Activated effector memory CD4-positive, alpha-beta T cell treated with anti-CD3 and anti-CD28 coated beads, Interleukin-2, amount 50 U/mL, for 16 hours (primary cell): ENCODE measurements around the gene CSNK1D.

ENCODE experiments used
- DNase-seq: peaks from one replicate; pipeline ENCODE4 v3.0.0-alpha.2; 2020

CSNK1D gene

DNA sequence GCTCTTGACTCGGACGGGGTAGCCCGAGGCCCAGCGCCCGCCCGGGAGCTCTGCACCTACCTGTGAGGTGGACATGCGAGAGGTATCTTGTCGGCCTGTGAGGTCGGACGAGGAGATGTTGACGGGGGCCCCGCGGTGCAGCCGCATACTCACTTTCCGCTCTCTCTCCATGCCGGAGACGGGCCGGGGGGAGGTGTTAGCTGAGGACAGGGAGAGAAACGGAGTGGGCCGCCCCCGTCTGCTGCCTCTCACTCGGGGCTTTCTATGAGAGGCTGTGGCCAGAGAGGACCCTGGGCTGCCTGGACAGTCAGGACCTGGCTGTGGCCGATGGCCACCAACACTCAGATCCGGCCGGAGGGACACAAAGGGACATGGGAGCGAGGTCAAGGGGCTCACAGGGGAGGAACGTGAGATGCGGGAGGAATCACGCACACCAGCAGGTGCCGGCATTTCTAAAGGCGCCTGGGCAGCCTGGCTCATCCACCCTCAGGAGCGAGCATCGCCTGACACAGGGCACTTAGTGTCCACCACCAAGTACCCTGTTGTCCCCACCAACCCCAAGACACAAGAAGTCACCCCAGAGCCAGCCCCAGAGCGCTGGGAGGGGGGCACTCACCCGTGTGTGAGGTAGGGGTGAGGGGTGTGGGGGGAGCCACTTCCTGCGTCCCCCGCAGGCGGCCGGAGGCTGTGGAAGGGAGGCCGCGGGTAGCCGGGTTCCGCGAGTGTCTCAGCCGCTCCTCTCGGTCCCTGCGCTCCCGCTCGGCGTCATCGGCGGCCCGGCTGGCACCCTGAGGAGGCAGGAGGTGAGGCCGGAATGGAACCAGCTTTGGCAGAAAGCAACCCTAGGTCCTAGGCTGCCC is 24.5 kb downstream of the CSNK1D start:
- DNase-seq: no peak

DNA sequence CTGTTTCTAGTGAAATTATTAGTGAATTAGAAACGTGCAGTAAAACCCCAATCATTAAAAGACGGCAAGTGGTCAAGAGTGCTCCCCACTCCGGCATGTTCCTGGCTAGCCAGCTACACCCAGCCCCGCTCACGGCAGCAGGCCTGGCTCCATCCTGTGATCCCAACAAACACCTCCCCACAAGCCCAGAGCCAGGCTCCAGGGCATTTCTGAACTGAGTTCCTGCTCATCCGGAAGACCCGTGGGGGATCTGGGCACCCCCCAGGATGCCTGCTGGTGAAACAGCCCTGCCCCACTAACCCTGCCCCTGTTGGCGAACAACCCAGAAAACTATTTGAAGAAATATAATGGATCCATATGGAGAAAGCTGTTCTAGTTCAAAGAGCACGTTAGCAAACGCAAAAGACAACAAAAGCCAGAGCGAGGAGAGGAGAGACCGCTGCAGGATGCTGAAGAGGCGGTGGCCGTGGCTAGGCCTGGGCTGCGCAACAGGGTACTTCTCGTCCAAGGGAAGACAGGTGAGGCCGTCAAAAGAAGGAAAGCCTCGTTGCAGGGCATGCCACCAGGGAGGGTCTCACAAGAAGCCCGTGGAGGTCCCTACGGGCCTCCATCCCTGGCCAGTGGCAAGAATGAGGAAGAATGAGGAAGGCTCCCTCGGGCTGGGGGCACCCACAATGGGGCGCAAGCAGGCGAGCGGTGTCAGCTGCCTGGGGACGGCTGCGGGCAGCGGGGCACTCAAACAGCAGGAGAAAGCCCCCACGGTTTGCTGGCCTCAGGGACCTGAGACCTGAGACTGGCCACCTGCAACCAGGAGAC is 25.4 kb downstream of the CSNK1D start:
- no peak for DNase-seq

DNA sequence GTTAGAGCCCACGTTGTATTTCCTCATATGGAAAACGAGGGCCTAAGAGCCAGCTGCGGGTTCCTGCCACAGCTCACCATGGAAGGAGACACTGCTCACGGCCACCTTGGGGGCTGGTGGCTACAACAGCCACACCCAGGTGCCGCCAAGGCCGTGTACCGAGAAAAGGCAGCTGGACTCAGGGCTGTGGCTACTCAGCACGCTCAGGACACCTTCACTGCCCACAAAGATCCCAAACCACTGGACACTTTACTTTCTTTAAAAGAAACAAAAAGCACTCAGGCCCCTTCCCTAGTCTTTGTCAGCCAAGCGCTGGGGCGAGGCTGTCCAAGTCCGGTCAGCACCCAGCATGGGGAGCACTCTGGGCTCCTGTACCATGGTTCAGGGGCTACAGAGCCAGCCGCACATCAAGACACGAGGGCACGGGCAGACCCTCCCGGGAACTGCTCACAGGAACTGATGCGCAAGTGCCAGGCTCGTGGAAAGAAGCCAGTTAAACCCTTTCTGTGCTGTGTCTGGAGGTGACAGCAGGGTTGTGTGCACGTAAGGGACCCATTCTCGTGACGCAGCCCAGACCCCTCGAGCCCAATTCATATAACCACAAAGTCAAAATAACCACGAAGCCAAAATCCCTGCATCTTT is 26.2 kb downstream of the CSNK1D start:
- no peak for DNase-seq

DNA sequence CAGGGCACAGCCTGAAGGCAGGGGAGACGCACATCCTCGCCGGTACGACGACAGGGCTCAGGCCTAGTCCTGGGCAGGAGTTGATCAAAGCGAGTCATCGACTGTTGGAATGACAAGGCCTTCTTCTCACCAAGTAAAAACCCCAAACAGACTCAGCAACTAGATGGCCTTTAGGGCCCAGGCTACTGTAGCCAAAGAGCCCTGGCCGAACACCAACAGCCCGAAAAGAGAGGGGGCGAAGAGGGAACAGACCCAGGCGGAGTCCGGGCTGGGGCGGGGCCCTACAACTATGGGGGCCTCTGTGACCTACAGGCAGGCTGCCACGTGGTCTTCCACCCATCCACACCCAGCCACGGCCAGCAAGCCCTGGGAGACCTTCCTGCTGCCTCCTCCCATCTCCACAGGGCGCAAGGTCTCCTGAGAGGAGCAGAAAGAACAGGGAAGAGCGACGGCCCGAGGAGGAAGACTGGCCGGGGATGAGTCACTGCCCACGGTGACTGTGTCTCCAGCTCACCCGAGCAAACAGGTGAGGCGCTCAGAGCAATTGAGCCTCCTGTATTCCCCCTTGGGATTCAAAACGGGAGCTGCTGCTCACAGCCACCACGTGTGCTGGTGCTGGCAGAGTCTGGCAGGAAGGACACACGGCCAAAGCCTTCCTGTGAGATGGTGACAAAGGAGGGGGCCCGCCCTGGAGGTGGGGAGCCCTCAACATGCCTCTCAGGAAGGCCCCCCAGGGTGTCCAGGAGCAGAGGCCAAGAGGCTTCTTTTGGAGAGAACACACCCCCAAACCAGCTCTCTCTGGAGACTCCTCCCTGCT is 26.9 kb downstream of the CSNK1D start:
- DNase-seq: no peak

DNA sequence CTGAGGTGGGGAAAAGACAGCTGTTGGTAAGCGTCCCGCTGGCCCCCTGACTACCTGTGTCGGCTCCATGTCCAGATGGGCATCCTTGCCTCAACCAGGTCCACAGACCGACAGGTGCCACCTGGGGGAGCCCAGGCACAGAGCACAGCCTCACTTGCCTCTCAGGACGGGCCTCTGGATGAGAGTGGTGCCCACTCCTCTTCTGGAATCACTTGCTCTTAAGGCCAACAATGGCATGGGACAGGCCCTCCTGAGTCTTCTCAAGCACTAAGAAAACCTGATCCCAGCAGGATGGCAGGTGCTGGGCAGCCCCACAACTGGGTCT is 27.5 kb downstream of the CSNK1D start:
- no peak for DNase-seq

DNA sequence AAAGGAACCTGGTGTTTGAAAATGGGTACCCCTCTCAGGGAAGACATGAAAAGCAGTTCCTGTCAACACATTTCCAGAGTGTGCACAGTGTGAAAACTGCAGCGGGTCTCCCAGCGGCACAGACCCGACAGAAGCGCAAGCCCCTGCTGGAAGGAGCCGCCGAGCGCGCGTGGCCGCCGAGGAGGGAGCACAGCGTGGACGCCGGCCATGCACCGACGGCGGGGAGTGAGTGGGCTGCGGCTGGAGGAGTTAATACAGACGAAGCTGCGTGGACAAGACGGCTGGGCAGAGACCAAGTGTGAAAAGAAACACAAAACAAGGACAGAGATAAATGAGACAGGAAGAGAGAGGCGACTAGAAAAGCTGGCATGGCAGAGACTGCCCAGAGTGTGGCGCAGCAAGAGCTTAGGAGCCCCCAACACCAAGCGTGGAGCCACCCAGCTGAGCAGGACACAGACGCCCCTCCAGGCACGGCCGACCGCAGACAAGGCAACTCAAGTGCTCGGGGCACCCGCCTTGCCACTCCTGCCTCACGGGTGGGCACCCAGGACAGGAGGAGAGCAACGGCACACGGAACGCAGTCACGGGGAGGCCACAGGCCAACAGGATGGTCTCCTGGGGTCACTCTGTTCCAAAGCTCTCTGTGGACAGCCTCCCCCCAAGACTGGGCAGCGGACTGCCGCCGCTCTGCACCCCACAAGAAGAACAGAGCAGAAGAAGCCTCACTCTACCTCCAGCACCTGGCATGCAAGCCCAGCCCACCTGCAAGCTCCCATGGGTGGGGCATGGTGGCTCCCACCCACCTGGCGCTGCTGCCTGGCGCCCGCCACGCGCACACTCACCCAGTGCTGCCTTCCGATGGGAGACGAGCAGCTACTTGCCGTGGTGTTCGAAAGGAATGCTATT is 28.1 kb downstream of the CSNK1D start:
- no peak for DNase-seq

DNA sequence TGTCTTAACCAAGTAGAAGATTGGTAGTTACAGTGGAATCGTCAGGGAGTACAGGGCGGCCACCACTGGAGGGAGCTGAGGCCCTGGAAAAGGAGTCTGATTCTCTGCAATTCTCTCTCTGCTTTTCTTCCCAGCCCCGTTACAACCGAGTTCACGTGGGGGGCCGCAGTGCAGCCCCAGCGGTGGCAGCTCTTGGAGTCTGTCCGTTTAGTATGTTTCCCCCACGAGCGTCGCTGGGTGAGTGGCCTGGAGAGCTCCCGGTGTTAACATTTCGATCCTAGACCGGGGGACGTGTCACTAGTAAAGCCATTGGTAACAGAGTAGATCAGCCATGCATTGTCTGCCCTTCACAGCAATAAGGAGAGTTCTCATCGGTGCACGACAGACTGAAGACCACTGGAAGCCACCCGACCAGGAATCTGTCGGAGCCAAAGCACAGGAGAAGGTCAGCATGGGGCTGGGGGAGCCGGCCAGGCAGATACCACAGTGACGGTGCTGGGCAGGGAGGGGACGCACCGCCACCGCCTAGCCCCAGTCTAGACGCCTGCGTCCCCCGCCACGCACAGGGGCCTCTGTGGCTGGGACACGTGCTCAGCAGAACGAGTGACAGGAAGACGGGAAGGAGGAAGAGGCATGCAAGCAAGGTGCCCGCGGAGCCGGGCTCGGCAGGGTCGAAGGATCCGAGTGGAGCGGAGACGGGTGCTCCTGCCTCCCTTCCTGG is 28.9 kb downstream of the CSNK1D start:
- DNase-seq: no peak

DNA sequence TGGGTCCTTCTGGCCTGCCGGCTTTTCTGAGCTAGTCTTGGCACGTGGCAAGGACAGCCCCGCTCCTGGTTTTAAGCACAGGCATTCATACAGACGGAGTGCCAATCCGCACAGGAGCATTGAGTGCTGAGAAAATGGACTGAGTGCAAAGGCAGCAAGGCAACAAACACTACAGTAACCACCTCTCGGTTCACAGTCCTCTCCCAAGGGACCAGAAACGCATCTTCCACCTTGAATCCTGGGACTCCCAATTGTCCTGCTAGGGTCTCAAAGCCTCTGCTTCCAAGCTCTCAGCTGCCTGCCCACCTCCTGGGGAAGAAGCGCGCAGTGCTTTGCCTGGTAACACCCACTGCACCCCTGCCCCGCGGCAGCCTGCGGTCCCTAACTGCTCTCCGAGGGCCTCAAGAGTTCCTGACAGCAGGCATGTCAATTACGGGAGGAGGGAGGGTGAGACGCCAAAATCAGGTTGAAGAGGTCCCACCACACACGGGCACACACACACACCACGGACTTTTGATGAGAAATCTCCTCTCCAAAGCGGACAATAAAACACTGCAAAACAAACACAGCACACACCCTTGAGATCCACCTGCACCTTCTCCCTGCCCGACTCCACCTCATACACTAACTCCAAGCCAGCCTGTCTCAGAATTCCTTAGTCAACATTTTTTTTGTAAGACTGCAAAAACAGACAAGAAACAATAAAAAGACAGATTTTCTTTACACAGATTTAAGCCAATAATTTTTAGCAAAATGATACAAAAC is 29.7 kb downstream of the CSNK1D start:
- DNase-seq: no peak

DNA sequence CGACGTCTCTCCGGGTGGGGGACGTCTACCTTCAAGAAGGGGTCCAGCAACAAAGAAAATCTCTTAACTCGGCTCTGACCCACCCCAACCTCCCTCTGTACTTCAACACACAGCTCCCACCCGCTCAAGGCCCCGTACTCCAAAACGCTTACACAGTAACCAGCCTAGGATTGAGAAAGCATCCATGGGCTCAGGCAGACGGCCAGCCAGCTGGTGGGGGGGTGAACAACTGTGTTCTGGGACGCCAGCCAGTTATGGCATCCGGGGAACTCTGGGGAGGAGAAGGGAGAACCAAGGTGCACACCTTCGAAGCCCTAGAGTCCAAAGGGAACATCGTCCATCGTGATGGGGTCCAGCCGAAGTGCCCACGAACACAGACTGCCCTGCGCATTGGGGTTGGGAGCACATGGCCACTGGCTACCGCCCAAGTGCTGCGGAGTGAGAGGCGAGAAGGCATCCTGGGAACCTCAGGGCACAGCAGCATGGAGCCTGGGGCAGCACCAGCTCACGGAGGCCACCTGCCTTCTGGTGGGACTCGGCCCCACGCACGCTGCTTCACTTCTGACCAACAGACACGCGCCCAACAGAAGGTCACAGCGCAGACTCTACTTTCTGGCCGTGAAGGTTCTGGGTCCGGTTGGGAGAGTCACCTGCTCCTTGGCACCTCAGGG is 30.4 kb downstream of the CSNK1D start:
- no peak for DNase-seq

DNA sequence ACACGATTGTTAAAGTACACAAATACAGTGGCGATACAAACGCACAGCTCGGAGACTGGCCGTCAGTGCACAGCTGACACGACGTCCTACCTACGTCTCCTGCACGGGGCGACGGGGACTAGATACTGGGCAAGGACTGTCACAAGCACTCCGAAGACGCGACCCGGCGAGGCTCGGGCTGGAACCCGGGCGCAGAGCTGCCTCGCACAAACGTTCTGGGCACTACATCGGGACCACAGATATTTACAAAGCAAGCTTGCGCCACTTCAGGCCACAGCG is 30.9 kb downstream of the CSNK1D start:
- DNase-seq: no peak

DNA sequence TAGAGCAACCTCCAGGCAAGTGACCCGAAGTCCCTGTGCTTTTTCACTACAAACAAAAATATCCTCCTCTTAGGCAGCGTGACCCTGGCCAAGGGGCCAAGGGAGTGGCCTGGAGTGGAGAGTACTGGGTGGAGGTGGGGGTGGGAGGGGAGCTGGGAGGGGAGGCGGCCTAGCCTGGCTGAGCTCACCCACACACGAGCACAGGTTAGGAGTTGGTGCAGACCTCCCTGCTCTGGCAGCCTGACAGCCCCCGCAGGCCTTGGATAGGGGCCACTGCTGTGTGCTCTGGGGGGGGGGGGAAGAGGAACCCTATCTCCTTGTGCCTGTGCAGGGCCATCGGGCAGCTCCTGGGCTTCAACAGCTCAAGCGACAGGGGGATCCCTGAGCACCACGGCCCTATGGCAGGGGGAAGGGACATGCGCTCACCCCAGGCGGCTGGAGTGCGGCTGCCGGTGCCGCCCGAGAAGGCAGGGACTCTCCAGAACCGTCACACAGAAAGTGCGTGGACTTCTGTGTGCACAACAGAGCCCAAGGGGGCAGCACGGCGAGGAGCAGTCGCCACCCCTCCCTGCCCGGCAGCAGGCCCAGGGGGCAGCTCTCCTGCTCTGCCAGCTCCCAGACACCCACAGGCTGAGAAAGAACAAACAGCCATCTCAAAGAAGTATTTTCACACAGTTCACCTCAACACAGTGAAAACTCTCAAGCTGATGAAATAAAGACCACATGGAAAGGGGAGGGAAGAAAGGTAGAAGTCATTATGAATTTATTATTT is 31.4 kb downstream of the CSNK1D start:
- DNase-seq: no peak

DNA sequence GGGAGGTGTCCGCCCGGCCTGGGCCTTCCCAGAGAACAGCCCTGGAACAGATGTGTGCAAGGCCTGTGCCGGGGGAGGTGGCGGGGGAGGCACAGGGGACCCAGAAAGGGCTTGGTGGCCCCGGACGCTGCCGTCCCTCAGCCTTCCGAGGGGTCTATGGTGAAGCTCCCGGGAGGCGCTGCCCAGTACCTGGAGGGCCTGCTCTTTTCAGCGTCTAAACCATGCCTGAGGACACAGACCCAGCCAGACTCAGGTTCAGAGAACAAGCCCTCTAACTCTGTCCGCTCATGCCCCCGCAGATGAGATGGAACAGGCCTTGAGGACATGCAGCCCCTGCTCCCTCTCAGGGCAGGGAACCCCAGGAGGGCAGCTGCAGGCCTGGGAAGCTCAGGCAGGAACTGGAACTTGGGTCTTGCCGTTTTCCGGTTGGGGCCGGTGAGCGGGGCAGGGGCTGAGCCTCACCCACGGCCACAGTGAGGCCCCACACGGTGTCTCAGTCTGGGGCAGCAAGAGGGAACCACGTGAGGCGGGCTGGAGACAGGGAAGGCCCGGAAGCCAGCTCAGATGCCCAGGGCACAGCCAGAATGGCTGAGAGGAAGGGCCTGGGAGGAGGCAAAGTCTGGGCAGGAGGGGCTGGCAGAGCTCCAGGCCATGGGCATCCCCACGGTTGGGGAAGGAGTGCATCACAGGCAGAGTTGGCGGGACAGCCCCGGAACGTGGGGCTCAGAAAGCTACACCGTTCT is 32.1 kb downstream of the CSNK1D start:
- peak; percentile 82 for DNase-seq

DNA sequence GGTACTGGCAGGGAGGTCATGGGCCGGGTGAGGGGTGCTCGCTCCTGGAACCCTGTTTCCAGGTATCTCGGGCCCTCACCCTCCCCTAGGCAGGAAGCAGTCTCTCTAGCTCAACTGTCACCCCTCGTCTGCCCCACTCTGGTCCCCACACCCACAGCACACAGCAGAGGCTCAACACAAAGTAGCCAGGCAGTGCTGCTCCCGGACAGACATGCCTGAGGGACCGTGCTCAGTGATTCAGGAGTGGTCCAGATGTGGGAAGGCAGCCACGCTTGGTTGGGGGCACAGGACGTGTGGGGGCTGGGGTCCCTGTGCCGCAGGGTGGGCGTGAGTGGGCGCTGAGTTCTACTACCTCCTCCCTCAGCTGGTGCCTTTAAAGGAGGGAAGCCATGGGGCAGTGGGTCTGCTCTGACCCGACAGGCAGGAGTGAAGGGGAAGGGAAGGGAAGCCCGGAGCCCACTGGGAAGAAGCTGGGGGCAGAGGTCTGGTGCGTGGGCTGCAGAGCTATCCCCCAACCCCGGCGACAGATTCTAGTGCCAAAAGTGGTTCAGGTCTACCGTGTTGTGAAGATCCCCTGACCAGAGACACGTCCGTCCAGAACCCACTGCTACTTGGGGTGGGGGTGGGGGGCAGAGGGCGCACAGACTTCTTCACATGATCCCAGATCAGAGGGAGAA is 32.9 kb downstream of the CSNK1D start:
- no peak for DNase-seq

DNA sequence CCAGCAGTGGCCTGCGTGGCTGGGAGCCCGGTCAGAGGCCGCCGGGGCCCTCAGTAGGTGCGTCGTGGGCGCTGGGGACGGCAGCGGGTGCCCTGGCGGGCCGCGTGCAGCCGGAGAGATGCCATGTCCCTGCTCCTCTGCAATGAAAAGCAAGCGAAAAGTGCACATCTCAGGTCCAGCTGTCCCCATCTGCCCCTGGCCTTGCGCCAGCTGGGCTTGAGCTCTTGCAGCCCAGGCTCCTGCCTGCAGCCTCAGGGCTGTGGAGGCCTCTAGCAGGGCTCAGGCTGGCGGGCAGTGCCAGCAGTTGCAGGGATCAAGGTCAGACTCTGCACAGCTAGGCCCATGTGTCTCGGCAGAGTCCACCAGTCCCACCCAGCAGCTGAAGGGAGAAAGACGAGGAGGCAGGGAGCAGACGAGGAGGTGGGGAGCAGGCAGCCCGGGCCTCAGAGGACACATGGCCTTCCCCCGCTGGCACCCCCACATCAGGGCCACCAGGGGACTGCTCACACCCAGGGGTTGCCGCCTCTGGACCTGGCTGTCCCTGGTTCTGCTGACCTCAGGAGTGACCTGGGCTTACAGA is 33.5 kb downstream of the CSNK1D start:
- DNase-seq: no peak

DNA sequence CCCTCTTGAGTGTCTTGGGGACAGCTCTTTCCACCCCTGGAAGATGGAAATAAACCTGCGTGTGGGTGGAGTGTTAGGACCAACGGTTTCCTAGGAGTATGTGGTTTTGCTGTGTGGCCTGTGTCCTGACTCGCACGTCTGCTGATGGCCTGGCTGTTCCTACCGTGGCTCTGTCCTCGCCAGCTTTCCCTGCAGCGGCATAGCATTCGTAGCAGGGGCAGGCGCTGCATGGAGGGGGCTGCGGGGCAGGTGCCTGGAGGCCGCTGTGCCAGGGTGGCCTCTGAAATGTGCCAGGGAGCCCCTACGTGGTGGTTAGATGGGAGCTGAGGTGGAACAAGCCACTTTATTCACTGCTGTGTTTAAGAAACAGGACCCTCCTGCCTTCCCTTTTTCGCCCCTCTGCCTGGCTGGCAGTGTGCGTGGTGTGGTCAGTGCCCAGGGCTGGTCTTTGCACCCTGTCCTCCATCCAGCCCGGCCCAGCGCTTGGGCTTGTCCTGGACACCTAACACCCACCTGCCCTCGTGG is 34.0 kb downstream of the CSNK1D start:
- no peak for DNase-seq

DNA sequence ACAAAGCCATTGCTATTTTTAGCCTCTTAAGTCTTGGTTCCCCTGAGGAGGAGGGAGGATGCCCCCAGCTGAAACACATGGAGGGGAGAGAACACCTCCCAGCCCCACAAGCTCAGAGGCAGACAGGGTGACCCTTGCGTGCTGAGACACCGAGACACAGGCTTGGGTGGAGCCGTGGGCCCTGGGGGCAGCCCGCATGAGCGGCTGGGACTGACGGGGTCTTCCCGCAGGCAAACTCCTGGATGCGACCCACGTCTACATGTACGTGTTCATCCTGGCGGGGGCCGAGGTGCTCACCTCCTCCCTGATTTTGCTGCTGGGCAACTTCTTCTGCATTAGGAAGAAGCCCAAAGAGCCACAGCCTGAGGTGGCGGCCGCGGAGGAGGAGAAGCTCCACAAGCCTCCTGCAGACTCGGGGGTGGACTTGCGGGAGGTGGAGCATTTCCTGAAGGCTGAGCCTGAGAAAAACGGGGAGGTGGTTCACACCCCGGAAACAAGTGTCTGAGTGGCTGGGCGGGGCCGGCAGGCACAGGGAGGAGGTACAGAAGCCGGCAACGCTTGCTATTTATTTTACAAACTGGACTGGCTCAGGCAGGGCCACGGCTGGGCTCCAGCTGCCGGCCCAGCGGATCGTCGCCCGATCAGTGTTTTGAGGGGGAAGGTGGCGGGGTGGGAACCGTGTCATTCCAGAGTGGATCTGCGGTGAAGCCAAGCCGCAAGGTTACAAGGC is 34.9 kb downstream of the CSNK1D start:
- peak; percentile 91 for DNase-seq
